Retina (tissue), 1 donor: ENCODE results near the gene CTSS.
"Not testable (repeated sequence)": the region's sequence is repeated elsewhere in the genome, so short reads cannot be mapped to it uniquely, and the experiment has no call there.

Experiments used
- DNase-seq: peaks from one replicate; pipeline ENCODE4 v3.0.0-alpha.2; 2016

The CTSS gene

GRCh38 chr1:150772326-150772725 lies 6.7 kb upstream of the CTSS start:
- DNase-seq, result no peak

- DNase-seq, result not testable (repeated sequence)
Observed at GRCh38 chr1:150767704-150768103, 2.1 kb upstream of the CTSS start.

- DNase-seq, result not testable (repeated sequence)
Observed at GRCh38 chr1:150765977-150766301, 361 bp upstream of the CTSS start.

GRCh38 chr1:150764617-150765101 lies 919 bp downstream of the CTSS start:
- DNase-seq, result no peak

GRCh38 chr1:150763018-150763417 lies 2.6 kb downstream of the CTSS start:
- DNase-seq, result no peak

- no peak for DNase-seq
Observed at GRCh38 chr1:150762552-150762951, 3.0 kb downstream of the CTSS start.

- DNase-seq, result no peak
Observed at GRCh38 chr1:150761801-150762200, 3.8 kb downstream of the CTSS start.

GRCh38 chr1:150760013-150760412 lies 5.6 kb downstream of the CTSS start:
- DNase-seq, result no peak

- no peak for DNase-seq
Observed at GRCh38 chr1:150753416-150753815, 12.2 kb downstream of the CTSS start.

- DNase-seq, result no peak
Observed at GRCh38 chr1:150751443-150751842, 14.1 kb downstream of the CTSS start.

GRCh38 chr1:150749720-150750311 lies 15.8 kb downstream of the CTSS start:
- DNase-seq, result no peak

- no peak for DNase-seq
Observed at GRCh38 chr1:150748878-150749719, 16.5 kb downstream of the CTSS start.

- DNase-seq, result no peak
Observed at GRCh38 chr1:150730130-150730721, 35.4 kb downstream of the CTSS start.

- no peak for DNase-seq
Observed at GRCh38 chr1:150724336-150724735, 41.2 kb downstream of the CTSS start.

- DNase-seq, result no peak
Observed at GRCh38 chr1:150720703-150721102, 44.9 kb downstream of the CTSS start, which contains the start of gene HORMAD1. HORMAD1 (minus strand) TSS chr1:150720895; CDS start chr1:150719505, 1,390 bp downstream.

GRCh38 chr1:150720098-150720497 lies 45.5 kb downstream of the CTSS start:
- DNase-seq, result no peak

- DNase-seq, result no peak
Observed at GRCh38 chr1:150718225-150718891, 47.2 kb downstream of the CTSS start.

GRCh38 chr1:150709031-150709430 lies 56.5 kb downstream of the CTSS start:
- not testable (repeated sequence) for DNase-seq

- no peak for DNase-seq
Observed at GRCh38 chr1:150708595-150708994, 57.0 kb downstream of the CTSS start.

- DNase-seq, result no peak
Observed at GRCh38 chr1:150706091-150706490, 59.5 kb downstream of the CTSS start.

- no peak for DNase-seq
Observed at GRCh38 chr1:150703427-150703826, 62.2 kb downstream of the CTSS start.

- DNase-seq, result peak; percentile 91
Observed at GRCh38 chr1:150696995-150697927, 68.3 kb downstream of the CTSS start, which contains the start of gene GOLPH3L. GOLPH3L (minus strand) TSS chr1:150697154; CDS start chr1:150694838, 2,316 bp downstream.
